Measurements from ENCODE around the gene C1GALT1C1.
"Not testable (repeated sequence)": the region's sequence is repeated elsewhere in the genome, so short reads cannot be mapped to it uniquely, and the experiment has no call there.

The C1GALT1C1 gene

DNA sequence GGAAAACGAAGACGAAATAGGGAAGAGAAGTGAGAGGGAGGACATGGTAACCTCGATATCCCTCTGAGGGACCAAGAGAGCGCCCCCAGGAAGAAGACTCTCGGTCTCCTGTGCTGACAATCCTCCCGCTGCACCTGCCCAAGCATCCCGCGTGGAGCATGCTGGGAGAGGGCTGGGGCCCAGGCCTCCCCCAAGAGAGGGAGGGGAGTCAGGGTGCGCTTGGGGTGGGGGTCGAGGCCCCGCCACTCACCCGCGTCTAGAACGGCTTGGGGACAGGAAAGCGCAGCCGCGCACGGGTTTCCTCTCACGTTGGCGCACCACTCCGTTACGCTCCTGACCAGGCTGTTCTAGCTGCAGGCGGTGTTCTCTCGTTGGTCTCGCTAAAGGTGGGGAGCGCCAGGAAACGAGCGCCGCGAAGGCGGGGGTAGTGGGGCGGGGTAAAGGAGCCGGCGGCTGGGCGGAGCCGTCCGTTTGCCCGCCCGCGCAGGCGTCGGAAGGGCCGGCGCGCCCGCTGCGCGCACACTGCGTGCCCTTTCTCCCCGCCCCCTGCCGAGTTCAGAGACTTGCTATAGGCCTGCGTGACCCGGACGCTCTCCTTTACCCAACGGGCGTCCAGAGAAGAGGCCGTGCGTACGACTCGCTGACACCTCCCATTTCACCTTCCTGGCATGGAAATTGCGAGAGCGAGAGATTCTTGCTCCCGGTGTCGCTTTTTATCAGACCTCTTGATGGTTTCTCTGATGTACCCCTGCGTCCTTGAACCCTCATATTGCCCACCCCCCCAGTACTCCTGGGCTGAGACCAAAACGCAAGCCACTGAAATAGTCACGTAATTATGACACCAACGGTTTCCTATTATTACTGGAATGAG is at the start of gene C1GALT1C1:
Gene C1GALT1C1 (minus strand): TSS at position 388 of the 871 bp plus-strand sequence. CDS start 2,888 bp downstream, outside the sequence.
- peak; percentile 82 to 94 for DNase-seq

GRCh38 chrX:120677004-120677652 is 47.3 kb upstream of the C1GALT1C1 start:
- DNase-seq: no peak

- no peak for DNase-seq
Measured at GRCh38 chrX:120672841-120673530, 43.1 kb upstream of the C1GALT1C1 start.

- no peak for DNase-seq
Measured at GRCh38 chrX:120672389-120672788, 42.5 kb upstream of the C1GALT1C1 start.

- no peak for DNase-seq
Measured at GRCh38 chrX:120671963-120672362, 42.1 kb upstream of the C1GALT1C1 start.

GRCh38 chrX:120668357-120668756 is 38.5 kb upstream of the C1GALT1C1 start:
- DNase-seq: no peak

DNA sequence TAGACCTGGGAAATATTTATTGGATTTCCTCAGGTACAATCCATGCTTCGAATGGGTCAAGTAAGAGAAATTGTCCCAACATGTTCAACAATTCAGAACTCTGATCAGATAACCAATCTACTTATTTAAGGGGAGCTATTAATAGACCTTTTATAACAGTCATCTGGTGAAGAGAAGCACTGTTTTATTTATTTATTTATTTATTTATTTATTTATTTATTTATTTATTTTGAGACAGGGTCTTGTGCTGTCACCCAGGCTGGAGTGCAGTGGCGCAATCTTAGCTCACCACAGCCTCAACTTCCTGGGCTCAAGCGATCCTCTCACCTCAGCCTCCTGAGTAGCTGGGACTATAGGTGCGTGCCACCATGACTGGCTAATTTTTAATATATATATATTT is 34.7 kb upstream of the C1GALT1C1 start:
- not testable (repeated sequence) for DNase-seq

DNA sequence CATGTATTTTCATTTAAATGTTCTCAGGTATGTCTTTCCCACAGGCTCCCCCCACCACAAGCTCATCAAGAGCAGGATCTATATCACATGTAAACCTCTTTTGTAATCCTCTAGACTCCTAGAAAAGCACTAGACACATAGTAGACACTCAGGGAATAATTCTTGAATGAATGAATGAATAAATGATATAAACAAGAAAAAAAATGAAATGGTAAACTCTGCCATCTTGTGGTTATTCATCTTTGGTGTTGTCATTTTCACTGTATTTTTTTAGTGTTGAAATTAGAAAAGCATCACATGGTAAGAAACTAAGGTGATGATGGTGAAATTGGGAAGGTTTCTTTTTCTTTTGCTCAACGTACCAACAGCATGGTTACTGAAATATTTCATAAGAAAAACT is 34.2 kb upstream of the C1GALT1C1 start:
- peak in 1 of 2 experiments; percentile 26 for DNase-seq

DNA sequence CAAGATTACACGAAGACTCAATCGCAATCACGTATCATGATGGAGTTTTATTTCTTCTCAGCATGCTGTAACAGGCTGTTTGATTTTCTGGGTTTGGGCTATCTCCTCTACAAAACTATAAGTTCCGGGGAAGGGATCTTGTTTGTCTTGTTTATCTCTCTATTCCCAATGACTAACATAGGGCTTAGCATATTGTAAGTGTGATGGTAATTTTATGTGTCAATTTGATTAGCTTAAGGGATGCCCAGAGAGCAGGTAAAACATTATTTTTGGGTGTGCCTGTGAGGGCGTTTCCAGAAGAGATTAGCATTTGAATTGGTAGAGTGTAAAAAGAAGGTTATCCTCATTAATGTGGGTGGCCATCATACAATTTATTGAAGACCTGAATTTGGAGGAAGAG is 32.8 kb upstream of the C1GALT1C1 start:
- DNase-seq: no peak

- DNase-seq: no peak
Measured at GRCh38 chrX:120660637-120661036, 30.8 kb upstream of the C1GALT1C1 start.

DNA sequence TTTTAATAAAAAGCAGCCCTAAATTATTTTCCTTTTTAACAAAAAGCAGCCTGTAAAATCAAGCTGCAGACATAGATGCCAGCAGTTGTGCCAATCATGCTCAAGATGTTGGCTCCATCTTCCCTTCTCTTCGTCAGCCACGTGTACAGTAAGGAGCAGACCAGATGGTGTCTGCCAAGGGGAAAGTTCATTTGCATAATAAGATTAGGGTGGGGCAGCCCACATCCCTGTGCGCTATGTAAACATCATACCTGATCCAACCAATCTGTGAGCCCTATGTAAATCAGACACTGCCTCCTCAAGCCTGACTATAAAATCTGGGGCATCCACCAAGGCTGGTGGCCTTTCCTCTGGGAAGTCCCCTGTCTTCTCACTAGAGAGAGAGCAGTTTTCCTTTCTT is 23.1 kb upstream of the C1GALT1C1 start:
- peak; percentile 35 to 84 for DNase-seq

- not testable (repeated sequence) for DNase-seq
Measured at GRCh38 chrX:120652256-120652655, 22.4 kb upstream of the C1GALT1C1 start.

GRCh38 chrX:120647127-120647526 is 17.3 kb upstream of the C1GALT1C1 start:
- DNase-seq: no peak

DNA sequence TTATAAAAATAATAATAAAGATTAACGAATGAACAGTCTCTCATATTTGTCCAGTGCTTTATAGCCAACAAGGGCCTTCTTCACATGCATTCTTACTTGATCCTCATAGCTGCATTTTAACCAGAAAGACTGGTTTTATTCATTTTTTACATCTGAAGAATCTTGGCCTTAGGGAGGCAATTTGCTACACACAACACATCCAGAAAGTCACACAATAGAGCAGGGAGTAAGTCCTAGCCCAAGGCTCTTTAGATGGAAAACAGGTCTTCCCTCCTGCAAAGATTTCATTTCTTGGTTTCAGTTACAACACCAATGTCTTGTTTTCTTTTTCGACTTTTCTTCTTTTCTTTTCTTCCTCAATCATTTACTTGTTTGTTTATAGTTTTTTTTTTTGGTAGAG is 13.0 kb upstream of the C1GALT1C1 start:
- DNase-seq: no peak

DNA sequence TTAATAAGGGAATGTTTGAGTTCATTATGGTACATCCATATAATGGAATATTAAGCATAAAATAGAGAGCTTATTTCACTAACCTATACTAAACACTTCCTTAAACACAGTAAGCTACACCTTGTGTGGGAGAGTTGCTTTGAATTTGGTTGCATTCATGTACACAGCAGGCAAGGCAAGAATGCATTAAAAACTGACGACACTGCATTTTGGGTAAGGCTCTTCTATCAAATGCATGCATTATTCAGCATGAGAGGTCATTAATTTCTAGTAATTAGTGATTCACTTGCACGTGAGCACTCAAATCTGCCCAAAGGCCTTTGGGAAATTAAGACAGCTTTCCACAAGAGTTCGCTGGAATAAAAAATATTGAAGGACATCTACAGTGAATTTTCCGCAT is 8.8 kb upstream of the C1GALT1C1 start:
- DNase-seq: no peak

GRCh38 chrX:120625371-120625770 is 4.5 kb downstream of the C1GALT1C1 start:
- no peak for DNase-seq

DNA sequence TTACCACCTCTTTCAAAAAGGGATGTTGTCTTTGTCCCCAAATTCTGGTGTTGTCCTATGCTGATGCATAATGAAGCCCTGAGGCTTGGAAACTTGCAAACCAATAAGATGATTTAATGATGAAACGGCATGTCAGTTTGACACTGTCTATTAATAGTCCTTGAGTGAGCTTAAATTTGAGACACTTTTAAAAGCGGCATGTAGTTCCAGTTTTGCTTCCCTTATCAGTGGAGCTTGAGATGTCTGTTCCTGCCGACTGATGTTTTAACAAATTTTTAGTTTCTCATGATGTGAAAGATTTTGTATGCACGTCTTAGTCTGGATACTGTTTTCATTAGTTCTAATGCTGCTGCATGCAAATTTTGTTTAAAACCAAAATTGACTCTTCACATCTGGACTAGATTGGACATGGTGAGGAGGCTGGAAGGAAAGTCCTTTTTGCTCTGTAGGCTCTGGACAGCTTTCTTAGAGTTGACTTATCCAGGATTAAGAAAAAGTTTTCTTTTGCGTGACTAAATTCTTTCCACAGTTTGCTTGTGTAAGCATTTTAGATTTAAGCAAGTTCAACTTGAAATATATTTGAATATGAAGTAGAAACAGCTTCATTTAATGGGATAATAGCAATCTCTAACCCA is 11.7 kb downstream of the C1GALT1C1 start:
- DNase-seq: no peak

- no peak for DNase-seq
Measured at GRCh38 chrX:120614816-120615215, 15.0 kb downstream of the C1GALT1C1 start.

DNA sequence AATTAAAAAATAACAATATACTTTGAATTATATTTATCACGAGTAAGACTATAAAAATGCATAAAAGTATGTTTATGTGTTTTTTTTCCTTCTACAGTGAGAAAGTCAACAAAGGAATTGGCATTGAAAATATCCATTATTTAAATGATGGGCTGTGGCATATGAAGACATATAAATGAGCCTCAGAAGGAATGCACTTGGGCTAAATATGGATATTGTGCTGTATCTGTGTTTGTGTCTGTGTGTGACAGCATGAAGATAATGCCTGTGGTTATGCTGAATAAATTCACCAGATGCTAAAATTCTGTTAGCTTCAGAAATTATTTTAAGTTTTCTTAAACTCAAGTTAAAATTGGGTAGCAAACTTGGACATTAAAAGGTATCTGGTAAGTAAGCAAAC is 17.8 kb downstream of the C1GALT1C1 start:
- DNase-seq: no peak

DNA sequence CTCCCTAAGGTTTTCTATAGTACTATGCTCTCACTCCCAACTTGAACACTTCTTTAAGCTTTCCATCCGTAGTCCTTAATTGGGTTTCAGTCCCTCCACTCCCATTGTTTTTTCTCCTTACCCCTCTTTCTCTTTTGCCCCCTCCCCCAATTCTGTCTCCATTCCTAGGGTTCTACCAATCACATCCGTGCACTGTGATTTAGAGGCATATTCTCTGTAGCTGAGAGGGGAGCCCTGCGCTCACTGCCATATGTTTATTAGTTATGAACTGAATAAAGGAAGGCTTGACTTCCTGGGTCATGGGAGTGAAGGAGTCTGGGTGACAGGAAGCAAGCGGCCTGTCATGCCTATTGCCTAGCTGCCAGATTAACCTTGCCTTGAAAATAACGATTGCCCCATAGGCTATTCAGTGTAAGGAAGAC is 25.5 kb downstream of the C1GALT1C1 start:
- DNase-seq: peak; percentile 35 to 36

DNA sequence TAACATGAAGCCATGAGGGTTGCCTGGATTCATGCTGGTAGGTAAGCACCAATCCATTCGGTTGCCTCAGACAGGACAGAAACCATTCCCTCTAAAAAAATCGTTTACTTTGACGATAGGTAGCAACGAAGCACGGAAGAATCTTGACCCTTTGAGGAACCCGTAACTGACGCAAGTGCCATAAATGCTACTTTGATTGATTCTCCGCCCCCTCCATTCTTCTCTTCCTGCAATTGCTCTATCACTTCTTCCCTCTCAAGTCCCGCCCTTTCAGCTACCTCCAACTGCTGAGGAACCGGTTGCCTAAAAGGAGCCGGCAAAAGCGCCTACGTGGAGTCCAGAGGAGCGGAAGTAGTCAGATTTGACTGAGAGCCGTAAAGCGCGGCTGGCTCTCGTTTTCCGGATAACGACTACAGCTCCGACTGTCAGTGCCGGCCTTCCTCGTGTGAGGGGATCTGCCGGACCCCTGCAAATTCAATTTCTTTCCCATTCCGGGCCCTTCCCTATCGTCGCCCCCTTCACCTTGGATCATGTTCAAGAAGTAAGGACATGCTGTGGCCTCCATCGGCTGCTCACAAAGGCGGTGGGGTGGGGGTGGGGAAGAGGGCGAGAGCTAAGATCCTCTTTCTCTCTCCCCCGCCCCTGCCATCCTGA is 26.0 kb downstream of the C1GALT1C1 start, which contains the start of gene MCTS1:
Gene MCTS1 (plus strand): TSS at position 395 of the 654 bp plus-strand sequence. CDS start 136 bp downstream, at position 531.
- peak; percentile 83 to 92 for DNase-seq

GRCh38 chrX:120585702-120586101 is 44.2 kb downstream of the C1GALT1C1 start:
- no peak for DNase-seq
